SK-N-SH treated with all-trans-retinoic acid at 6 μM for 48 hours (cell line): Measurements from ENCODE around the gene SLC16A10.

ENCODE experiments used
- ATAC-seq: fragments of 200-7000 bp; cut with Tn5 transposase; 3 replicates; pipeline ENCODE4 v1.9.1; 2020; ENCODE audit warnings: mild to moderate bottlenecking, moderate library complexity
- ARNTL ChIP-seq: fragments of 450-650 bp; formaldehyde crosslinking; IDR thresholded peaks from 2 replicates; pipeline ENCODE4 v1.5.0; 2020; ENCODE audit warnings: low read depth, mild to moderate bottlenecking, moderate library complexity, borderline replicate concordance
- BACH2 ChIP-seq: fragments of 250-450 bp; sonication (Bioruptor Pico); IDR thresholded peaks from 2 replicates; pipeline ENCODE4 v1.9.0; 2021; ENCODE audit warnings: mild to moderate bottlenecking, borderline replicate concordance
- CSDC2 ChIP-seq: fragments of 250-450 bp; sonication (Bioruptor Pico); IDR thresholded peaks from 2 replicates; pipeline ENCODE4 v1.5.0; 2020; ENCODE audit warnings: mild to moderate bottlenecking, moderate library complexity
- ESRRG ChIP-seq: fragments of 250-450 bp; sonication (Bioruptor Pico); IDR thresholded peaks from 2 replicates; pipeline ENCODE4 v1.6.1; 2021; ENCODE audit warnings: mild to moderate bottlenecking
- GLIS3 ChIP-seq: fragments of 250-450 bp; sonication (Bioruptor Pico); IDR thresholded peaks from 2 replicates; pipeline ENCODE4 v1.5.0; 2020; ENCODE audit warnings: mild to moderate bottlenecking, moderate library complexity
- ISL1 ChIP-seq: fragments of 250-450 bp; sonication (Bioruptor Pico); IDR thresholded peaks from 2 replicates; pipeline ENCODE4 v2.1.2; 2022; ENCODE audit warnings: mild to moderate bottlenecking, moderate library complexity
- OSR1 ChIP-seq: fragments of 250-450 bp; sonication (Bioruptor Pico); IDR thresholded peaks from 2 replicates; pipeline ENCODE4 v1.8.0; 2022; ENCODE audit warnings: moderate library complexity, mild to moderate bottlenecking, inconsistent platforms
- RARB ChIP-seq: fragments of 250-450 bp; sonication (Bioruptor Pico); IDR thresholded peaks from 2 replicates; pipeline ENCODE4 v1.8.0; 2021; ENCODE audit warnings: mild to moderate bottlenecking, moderate library complexity
- SNAI2 ChIP-seq: fragments of 250-450 bp; sonication (Bioruptor Pico); IDR thresholded peaks from 2 replicates; pipeline ENCODE4 v1.5.0; 2020; ENCODE audit warnings: mild to moderate bottlenecking, moderate library complexity
- TCF4 ChIP-seq: fragments of 250-450 bp; sonication (Bioruptor Pico); IDR thresholded peaks from 2 replicates; pipeline ENCODE4 v1.8.0; 2021; ENCODE audit warnings: mild to moderate bottlenecking, moderate library complexity, borderline replicate concordance
- TOX ChIP-seq: fragments of 250-450 bp; sonication (Bioruptor Pico); IDR thresholded peaks from 2 replicates; pipeline ENCODE4 v1.8.0; 2021; ENCODE audit warnings: mild to moderate bottlenecking, moderate library complexity, borderline replicate concordance
- ZC3H10 ChIP-seq: fragments of 250-450 bp; sonication (Bioruptor Pico); IDR thresholded peaks from 2 replicates; pipeline ENCODE4 v1.5.1; 2021; ENCODE audit warnings: mild to moderate bottlenecking, moderate library complexity
- ZFP3 ChIP-seq: fragments of 250-450 bp; sonication (Bioruptor Pico); IDR thresholded peaks from 2 replicates; pipeline ENCODE4 v1.5.0; 2020; ENCODE audit warnings: mild to moderate bottlenecking, moderate library complexity
- ZFP30 ChIP-seq: fragments of 450-650 bp; formaldehyde crosslinking; IDR thresholded peaks from 2 replicates; pipeline ENCODE4 v1.5.0; 2022; ENCODE audit warnings: mild to moderate bottlenecking, moderate library complexity
- ZNF565 ChIP-seq: fragments of 450-650 bp; formaldehyde crosslinking; conservative IDR thresholded peaks from 2 replicates; pipeline ENCODE4 v1.5.0; 2020; ENCODE audit warnings: low read depth, mild to moderate bottlenecking, moderate library complexity
- ZNF70 ChIP-seq: fragments of 450-650 bp; formaldehyde crosslinking; IDR thresholded peaks from 2 replicates; pipeline ENCODE4 v1.5.0; 2020; ENCODE audit warnings: mild to moderate bottlenecking, moderate library complexity
- ZNF8 ChIP-seq: fragments of 450-650 bp; formaldehyde crosslinking; IDR thresholded peaks from 2 replicates; pipeline ENCODE4 v1.5.0; 2020; ENCODE audit warnings: mild to moderate bottlenecking, moderate library complexity
- TF ChIP-seq, protein P1 (sequence below): fragments of 250-450 bp; sonication (Bioruptor Pico); IDR thresholded peaks from 2 replicates; pipeline ENCODE4 v1.5.0; 2020; ENCODE audit warnings: mild to moderate bottlenecking, moderate library complexity
- TF ChIP-seq, protein P2 (sequence below): fragments of 250-450 bp; sonication (Bioruptor Pico); IDR thresholded peaks from 2 replicates; pipeline ENCODE4 v1.5.1; 2021; ENCODE audit warnings: mild to moderate bottlenecking, moderate library complexity
- TF ChIP-seq, protein P3 (sequence below): fragments of 250-450 bp; sonication (Bioruptor Pico); IDR thresholded peaks from 2 replicates; pipeline ENCODE4 v1.8.0; 2021; ENCODE audit warnings: low read depth, mild to moderate bottlenecking, moderate library complexity, borderline replicate concordance
- TF ChIP-seq, protein P4 (sequence below): fragments of 250-450 bp; sonication (Bioruptor Pico); IDR thresholded peaks from 2 replicates; pipeline ENCODE4 v1.5.1; 2020; ENCODE audit warnings: low read depth, mild to moderate bottlenecking, moderate library complexity

SLC16A10 gene

DNA sequence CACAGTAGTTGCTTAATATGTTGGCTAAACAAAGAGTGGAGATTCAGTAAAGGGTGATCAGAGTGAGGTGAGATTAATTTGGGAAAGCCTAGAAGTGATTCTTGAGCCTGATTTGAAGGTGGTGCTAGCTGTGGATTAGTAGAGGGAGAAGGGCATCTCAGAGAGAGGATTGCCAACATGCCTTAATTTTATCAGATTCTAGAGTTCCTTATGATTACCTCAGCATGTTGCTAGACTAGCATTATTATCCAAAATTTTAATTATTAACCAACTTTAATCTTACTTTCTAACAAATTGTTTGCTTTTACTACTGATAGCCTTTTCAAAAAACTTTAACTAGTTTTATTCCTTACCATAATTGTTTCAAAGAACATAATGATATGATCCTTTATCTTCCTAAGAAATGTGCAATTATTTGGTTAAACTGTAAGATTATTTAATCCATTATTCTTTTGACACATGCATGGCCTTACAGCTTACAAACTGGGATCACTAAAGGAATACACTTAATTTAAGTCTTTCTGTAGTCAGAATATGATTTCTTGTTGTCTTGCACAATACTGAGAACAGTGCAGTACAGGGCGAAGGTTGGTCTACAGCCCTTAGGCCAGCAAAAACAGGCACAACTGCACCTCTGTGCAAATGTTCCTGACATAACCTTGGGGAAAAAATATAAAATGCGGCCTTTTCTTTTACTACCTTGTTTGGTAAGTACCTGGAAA lies 88.9 kb downstream of the SLC16A10 start:
- TF ChIP-seq ZNF8 (CRISPR knock-in tag), result no peak
- no peak for TF ChIP-seq OSR1 (CRISPR knock-in tag)
- TF ChIP-seq ISL1, result no peak
- TF ChIP-seq, protein P1, sequence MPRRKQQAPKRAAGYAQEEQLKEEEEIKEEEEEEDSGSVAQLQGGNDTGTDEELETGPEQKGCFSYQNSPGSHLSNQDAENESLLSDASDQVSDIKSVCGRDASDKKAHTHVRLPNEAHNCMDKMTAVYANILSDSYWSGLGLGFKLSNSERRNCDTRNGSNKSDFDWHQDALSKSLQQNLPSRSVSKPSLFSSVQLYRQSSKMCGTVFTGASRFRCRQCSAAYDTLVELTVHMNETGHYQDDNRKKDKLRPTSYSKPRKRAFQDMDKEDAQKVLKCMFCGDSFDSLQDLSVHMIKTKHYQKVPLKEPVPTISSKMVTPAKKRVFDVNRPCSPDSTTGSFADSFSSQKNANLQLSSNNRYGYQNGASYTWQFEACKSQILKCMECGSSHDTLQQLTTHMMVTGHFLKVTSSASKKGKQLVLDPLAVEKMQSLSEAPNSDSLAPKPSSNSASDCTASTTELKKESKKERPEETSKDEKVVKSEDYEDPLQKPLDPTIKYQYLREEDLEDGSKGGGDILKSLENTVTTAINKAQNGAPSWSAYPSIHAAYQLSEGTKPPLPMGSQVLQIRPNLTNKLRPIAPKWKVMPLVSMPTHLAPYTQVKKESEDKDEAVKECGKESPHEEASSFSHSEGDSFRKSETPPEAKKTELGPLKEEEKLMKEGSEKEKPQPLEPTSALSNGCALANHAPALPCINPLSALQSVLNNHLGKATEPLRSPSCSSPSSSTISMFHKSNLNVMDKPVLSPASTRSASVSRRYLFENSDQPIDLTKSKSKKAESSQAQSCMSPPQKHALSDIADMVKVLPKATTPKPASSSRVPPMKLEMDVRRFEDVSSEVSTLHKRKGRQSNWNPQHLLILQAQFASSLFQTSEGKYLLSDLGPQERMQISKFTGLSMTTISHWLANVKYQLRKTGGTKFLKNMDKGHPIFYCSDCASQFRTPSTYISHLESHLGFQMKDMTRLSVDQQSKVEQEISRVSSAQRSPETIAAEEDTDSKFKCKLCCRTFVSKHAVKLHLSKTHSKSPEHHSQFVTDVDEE (CRISPR knock-in tag), result no peak
- TF ChIP-seq ZNF70 (CRISPR knock-in tag), result no peak
- no peak for TF ChIP-seq RARB (CRISPR knock-in tag)
- no peak for TF ChIP-seq CSDC2 (CRISPR knock-in tag)
- no peak for TF ChIP-seq SNAI2 (CRISPR knock-in tag)
- no peak for TF ChIP-seq ZC3H10 (CRISPR knock-in tag)
- TF ChIP-seq ZFP30 (CRISPR knock-in tag), result no peak
- TF ChIP-seq, protein P2, sequence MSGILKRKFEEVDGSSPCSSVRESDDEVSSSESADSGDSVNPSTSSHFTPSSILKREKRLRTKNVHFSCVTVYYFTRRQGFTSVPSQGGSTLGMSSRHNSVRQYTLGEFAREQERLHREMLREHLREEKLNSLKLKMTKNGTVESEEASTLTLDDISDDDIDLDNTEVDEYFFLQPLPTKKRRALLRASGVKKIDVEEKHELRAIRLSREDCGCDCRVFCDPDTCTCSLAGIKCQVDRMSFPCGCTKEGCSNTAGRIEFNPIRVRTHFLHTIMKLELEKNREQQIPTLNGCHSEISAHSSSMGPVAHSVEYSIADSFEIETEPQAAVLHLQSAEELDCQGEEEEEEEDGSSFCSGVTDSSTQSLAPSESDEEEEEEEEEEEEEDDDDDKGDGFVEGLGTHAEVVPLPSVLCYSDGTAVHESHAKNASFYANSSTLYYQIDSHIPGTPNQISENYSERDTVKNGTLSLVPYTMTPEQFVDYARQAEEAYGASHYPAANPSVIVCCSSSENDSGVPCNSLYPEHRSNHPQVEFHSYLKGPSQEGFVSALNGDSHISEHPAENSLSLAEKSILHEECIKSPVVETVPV (CRISPR knock-in tag), result no peak
- no peak for TF ChIP-seq ARNTL (CRISPR knock-in tag)
- no peak for TF ChIP-seq ZNF565 (CRISPR knock-in tag)
- TF ChIP-seq, protein P3, sequence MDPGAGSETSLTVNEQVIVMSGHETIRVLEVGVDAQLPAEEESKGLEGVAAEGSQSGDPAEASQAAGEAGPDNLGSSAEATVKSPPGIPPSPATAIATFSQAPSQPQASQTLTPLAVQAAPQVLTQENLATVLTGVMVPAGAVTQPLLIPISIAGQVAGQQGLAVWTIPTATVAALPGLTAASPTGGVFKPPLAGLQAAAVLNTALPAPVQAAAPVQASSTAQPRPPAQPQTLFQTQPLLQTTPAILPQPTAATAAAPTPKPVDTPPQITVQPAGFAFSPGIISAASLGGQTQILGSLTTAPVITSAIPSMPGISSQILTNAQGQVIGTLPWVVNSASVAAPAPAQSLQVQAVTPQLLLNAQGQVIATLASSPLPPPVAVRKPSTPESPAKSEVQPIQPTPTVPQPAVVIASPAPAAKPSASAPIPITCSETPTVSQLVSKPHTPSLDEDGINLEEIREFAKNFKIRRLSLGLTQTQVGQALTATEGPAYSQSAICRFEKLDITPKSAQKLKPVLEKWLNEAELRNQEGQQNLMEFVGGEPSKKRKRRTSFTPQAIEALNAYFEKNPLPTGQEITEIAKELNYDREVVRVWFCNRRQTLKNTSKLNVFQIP, result no peak
- no peak for TF ChIP-seq ESRRG (CRISPR knock-in tag)
- no peak for TF ChIP-seq ZFP3 (CRISPR knock-in tag)
- no peak for TF ChIP-seq GLIS3 (CRISPR knock-in tag)
- TF ChIP-seq BACH2 (CRISPR knock-in tag), result no peak
- no peak for TF ChIP-seq TOX (CRISPR knock-in tag)
- ATAC-seq, result no peak

DNA sequence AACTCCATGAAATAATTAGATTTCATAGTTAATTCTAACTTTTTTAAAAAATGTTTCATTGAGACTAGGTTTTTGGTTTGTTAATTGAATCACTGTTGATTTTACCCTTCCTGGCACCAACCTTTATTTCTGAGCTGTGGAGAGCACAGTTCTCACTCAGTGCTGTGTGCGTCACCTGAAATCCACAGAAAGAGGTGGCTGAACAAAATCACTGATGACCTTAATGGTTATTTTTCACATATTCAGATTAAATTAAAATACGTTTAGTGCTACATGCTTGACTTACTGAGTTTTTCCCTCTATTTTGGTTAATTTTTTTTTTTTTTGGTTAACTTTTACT lies 89.4 kb downstream of the SLC16A10 start:
- no peak for ATAC-seq
- TF ChIP-seq CSDC2 (CRISPR knock-in tag), result no peak
- TF ChIP-seq, all 23 proteins: peak for 0

DNA sequence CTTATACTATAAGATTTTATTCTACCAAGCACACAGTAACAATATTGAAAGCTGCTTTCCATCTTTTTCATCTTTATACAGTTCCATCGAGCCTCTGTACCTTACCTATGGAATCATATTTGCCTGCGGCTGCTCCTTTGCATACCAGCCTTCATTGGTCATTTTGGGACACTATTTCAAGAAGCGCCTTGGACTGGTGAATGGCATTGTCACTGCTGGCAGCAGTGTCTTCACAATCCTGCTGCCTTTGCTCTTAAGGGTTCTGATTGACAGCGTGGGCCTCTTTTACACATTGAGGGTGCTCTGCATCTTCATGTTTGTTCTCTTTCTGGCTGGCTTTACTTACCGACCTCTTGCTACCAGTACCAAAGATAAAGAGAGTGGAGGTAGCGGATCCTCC lies 89.8 kb downstream of the SLC16A10 start:
- no peak for ATAC-seq
- no peak for TF ChIP-seq BACH2 (CRISPR knock-in tag)
- no peak for TF ChIP-seq TCF4 (CRISPR knock-in tag)

DNA sequence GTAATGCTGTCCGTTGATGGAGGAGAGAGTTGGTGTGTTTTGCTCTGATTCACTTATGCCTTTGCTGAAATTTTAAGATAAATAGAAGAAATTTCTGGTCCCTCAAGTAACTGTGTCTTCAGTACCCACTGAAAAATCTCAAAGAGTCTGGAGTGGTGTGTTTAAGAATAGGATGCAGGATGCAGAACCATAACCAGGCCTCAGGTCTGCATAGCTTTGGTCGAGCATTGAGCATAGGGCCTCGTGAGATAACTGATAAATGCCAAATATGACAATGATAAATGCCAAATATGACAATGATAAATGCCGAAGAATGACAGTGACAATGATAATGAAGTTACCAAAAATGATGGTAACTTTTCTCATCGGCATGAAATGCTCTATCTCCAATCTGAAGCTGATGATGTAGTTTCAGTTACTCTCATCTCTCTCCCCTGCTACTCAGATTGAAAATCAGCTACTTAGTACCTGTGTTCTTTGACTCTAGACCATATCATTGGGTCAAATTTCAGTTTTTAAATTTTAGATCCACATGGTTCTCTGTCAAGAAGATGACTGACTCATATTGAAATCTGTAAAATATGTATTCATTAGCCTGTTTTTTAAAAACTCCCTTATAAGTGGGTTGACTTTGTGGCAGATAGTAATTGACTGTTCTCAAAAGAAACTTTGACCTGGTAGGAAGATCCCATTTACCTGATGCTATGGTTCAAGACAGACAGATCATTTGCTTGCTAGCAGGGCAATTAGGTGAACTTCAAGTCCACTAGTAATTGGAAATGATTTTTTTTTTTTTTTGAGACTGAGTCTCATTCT lies 96.6 kb downstream of the SLC16A10 start:
- ATAC-seq, result no peak
- TF ChIP-seq ISL1 (no peak), RARB (CRISPR knock-in tag) (no peak), CSDC2 (CRISPR knock-in tag) (no peak), ZC3H10 (CRISPR knock-in tag) (no peak), ZNF565 (CRISPR knock-in tag) (no peak), ARNTL (CRISPR knock-in tag) (no peak), BACH2 (CRISPR knock-in tag) (no peak), TOX (CRISPR knock-in tag) (no peak), SNAI2 (CRISPR knock-in tag) (no peak), ZFP30 (CRISPR knock-in tag) (no peak), OSR1 (CRISPR knock-in tag) (no peak), GLIS3 (CRISPR knock-in tag) (no peak), ZNF8 (CRISPR knock-in tag) (no peak), ZFP3 (CRISPR knock-in tag) (no peak), ESRRG (CRISPR knock-in tag) (no peak)
- TF ChIP-seq, protein P4, sequence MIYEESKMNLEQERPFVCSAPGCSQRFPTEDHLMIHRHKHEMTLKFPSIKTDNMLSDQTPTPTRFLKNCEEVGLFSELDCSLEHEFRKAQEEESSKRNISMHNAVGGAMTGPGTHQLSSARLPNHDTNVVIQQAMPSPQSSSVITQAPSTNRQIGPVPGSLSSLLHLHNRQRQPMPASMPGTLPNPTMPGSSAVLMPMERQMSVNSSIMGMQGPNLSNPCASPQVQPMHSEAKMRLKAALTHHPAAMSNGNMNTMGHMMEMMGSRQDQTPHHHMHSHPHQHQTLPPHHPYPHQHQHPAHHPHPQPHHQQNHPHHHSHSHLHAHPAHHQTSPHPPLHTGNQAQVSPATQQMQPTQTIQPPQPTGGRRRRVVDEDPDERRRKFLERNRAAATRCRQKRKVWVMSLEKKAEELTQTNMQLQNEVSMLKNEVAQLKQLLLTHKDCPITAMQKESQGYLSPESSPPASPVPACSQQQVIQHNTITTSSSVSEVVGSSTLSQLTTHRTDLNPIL, result no peak
- TF ChIP-seq, protein P2 (CRISPR knock-in tag), result no peak
- TF ChIP-seq, protein P1 (CRISPR knock-in tag), result no peak
